Endothelial cell of coronary artery (primary cell): Measurements from ENCODE around the gene THAP8. TPM values are rescaled to one million over a fixed set of nuclear protein-coding genes. Genes with fewer than 3 reads are reported as not detected.

Source experiments
- total RNA-seq: library from RNA; depleted of rRNA; stranded (reverse); fragments of >200 nt; gene quantifications from 2 replicates; pipeline ENCODE4 v1.2.3, GENCODE V29; 2014

THAP8 gene
- 0.72 and 1.1 TPM in 2 replicates for total RNA-seq

GRCh38 chr19:36054119-36054732, at the start of gene THAP8:
TSS of gene THAP8 (minus strand) at chr19:36054285. CDS start at chr19:36054217, 68 bp downstream.

DNA sequence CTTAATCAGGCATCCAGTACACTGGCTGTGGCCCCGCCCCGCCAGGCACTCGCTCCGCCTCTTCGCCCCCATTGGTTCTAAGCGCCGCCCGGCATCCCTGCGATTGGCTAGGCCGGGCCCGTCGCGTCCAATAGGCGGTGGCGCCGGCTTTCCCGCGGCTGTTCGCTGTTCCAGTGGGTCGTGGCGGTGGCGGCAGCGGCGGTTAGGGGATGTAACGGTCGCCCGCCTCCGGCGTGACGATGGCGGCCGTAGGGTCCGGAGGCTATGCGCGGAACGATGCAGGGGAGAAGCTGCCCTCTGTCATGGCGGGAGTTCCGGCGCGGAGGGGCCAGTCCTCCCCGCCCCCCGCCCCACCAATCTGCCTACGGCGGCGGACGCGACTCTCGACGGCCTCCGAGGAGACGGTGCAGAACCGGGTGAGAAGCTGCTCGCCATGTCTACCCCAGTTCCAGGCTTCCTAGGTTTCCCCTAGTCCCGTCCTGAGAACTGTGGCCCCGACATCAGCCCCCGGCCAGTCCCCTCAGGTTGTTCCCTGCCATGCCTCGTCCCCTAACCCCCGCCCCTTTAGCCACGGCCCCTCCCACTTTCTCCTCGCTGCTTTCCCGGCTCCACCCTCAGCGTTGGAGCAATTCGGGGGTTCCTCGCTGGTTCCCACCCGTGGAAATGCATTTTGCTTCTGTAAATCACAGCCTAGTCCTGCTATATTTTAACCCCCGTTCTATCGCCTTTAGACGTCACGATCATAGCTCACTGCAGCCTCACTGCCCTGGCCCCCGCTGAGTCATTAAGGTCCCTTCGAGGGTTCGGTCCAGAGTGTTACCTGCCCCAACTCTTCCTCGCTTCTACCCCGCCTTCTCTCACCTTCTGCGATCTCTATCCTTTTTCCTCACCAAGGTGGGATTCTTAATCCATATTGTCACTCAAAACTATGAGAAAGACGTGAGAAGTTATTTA, 925 bp upstream of the THAP8 start, which contains the start of gene WDR62:
WDR62 (plus strand) TSS at position 165 of the 954 bp plus-strand sequence; CDS start at position 240, 75 bp downstream.

GRCh38 chr19:36032251-36033104, 21.6 kb downstream of the THAP8 start, which contains the start of gene CLIP3:
TSS of gene CLIP3 (minus strand) at chr19:36032873. CDS start at chr19:36032357, 516 bp downstream.

DNA sequence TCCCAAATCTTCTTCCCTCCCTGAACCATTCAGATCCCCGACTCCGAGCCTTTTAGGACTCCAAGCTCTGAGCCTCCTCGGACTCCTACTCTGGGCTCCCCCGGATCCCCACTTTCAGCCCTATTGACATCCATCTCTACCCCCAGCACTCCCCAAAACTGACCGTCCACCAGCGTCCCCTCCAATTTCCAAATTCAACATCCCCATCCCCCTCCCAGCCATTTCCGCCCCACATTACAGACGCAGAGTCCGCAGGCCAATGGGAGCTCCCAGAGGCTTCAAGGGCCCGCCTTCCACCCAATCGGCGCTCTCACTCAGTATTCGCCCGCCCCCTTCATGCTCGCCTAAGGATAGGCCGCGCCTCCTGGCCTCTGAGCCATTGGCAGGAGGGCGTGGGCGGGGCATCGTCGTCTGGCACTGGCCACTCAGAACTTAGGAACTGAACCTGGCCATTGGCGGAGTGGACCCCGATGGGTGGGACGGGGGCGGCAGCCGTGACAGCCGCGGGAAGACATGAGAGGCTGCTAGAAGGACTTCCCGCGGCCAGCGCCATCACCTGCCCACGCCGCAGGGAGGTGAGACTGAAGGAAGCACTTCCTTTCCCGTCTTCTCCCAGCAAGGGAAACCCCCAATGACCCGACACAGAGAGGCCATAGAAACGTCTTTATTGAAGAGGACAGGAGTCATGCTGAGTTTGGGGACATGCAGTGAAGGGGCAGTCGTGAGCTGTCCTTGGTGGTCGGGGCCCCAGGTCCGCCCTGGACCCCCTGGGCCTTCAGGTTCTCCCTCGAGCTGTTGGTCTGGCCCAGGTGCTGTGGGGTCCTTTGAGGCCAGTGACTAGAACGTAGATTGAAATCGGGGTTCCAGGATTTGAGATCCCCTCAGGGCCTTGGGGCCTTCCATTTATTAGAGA, 39.8 kb downstream of the THAP8 start, which contains the start of gene ALKBH6:
ALKBH6 (minus strand) TSS at position 202 of the 913 bp plus-strand sequence. CDS start 816 bp downstream, outside the sequence.

GRCh38 chr19:36008336-36008978, 45.6 kb downstream of the THAP8 start, which contains the start of gene SYNE4:
TSS of gene SYNE4 (minus strand) at chr19:36008813. CDS start at chr19:36008681, 132 bp downstream.

GRCh38 chr19:35995048-35995993, 58.8 kb downstream of the THAP8 start, which contains the start of gene SDHAF1:
TSS of gene SDHAF1 (plus strand) at chr19:35995188. CDS start at chr19:35995275, 87 bp downstream.

Other genes starting within 250 kb of the THAP8 start
- gene PRODH2, start 241.4 kb downstream of the THAP8 start, total RNA-seq, result not detected in 2 replicates
- not detected in 2 replicates for gene NPHS1, start 201.8 kb downstream of the THAP8 start, total RNA-seq
- under 0.01 TPM in 1 of 2 replicates, not detected in the other for gene KIRREL2, start 197.4 kb downstream of the THAP8 start, total RNA-seq
- 3.4 TPM in 2 replicates for gene APLP1, start 185.7 kb downstream of the THAP8 start, total RNA-seq
- gene NFKBID, start 153.7 kb downstream of the THAP8 start, total RNA-seq, result 2.8 and 3.2 TPM in 2 replicates
- gene HCST, start 151.8 kb downstream of the THAP8 start, total RNA-seq, result 0.47 TPM in 1 of 2 replicates, not detected in the other
- gene TYROBP, start 146.0 kb downstream of the THAP8 start, total RNA-seq, result not detected in 2 replicates
- gene LRFN3, start 117.9 kb downstream of the THAP8 start, total RNA-seq, result 1.5 and 2.8 TPM in 2 replicates
- gene SDHAF1, start 59.1 kb downstream of the THAP8 start, total RNA-seq, result 8.3 and 9.0 TPM in 2 replicates
- gene SYNE4, start 45.5 kb downstream of the THAP8 start, total RNA-seq, result not detected in 2 replicates
- 8.4 and 8.9 TPM in 2 replicates for gene ALKBH6, start 40.1 kb downstream of the THAP8 start, total RNA-seq
- 4.7 and 5.9 TPM in 2 replicates for gene CLIP3, start 21.4 kb downstream of the THAP8 start, total RNA-seq
- gene WDR62, start 612 bp upstream of the THAP8 start, total RNA-seq, result 2.4 and 3.9 TPM in 2 replicates
- gene OVOL3, start 56.9 kb upstream of the THAP8 start, total RNA-seq, result not detected in 2 replicates
- 97.7 and 150 TPM in 2 replicates for gene POLR2I, start 60.6 kb upstream of the THAP8 start, total RNA-seq
- gene TBCB, start 61.2 kb upstream of the THAP8 start, total RNA-seq, result 184 and 230 TPM in 2 replicates
- 396 and 403 TPM in 2 replicates for gene CAPNS1, start 85.8 kb upstream of the THAP8 start, total RNA-seq
- 4.4 and 15.4 TPM in 2 replicates for gene COX7A1, start 98.2 kb upstream of the THAP8 start, total RNA-seq
- 4.2 and 6.6 TPM in 2 replicates for gene ZNF565, start 160.4 kb upstream of the THAP8 start, total RNA-seq
- 108 and 117 TPM in 2 replicates for gene ZNF146, start 160.8 kb upstream of the THAP8 start, total RNA-seq